ENCODE results near the gene RAB15.

Gene RAB15

DNA sequence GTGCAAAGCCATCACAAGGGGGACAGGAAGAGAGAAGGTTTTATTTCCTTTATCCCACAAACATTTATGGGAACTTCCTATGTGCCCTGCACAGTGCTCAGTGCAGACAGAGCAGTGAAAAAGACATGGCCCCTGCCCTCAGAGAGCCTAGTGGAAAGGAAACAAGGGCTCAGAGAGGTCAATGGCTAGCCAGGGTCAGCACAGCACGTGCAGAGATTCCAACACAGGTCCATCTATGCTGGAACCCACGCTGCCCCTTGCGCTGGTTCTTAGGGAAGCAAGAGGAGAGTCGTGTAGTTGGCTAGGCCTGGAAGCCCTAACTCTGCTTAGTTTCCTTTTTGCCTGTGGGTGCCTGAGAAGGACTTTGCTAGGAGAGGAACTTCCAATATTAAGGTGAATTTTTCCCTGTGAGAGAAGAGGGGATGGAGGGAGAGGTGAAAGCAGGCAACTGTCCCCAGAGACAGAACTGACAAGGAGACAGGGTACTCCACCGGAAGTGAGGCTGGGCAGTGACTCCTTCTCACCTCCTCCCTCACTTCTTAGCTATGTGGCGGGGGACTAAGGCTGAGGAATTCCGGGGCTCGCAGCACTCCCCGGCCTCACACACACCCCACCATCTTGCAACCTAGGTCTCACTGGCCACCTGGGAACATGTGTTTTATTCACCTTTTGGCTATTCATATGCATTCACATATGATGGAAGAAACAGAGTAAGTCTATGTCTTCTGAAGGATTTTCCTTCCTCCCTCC is 17.5 kb downstream of the RAB15 start:
- FAIRE-seq, result no peak

DNA sequence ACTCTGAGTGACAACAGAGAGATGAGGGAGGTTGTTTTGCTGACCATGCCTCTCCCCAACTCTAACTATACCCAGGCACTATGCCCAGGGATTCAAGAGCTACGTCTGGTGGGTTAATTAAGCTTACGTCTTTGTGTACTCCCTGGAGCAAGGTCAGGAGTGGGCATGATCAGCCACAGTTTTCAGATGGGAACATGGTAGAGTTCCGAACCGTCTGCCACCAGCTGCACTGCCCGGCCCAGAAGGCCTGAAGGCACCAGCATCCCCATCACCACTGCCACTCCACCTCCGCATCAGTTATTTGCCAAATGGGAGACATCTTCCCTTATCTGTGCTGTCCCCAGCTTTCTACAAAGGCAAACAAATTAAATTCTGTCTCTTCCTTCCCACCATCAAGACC is 18.5 kb downstream of the RAB15 start:
- FAIRE-seq, result no peak

DNA sequence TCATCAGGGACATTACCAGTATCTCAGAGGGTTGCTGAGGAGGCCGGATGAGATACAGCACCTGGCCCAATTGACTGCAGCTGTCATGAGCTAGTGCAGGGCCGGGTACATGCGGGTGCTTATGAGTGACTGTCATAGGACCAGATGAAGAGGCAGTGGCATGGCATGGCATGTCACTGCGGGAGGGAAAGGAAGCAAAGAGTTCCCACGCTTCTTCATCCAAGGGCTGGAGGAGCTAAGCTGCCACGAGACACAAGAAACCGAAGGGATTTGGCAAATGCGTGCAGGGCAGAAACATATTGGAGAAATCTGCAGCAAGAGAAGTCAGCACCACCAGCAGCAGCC is 18.9 kb downstream of the RAB15 start:
- FAIRE-seq, result no peak

DNA sequence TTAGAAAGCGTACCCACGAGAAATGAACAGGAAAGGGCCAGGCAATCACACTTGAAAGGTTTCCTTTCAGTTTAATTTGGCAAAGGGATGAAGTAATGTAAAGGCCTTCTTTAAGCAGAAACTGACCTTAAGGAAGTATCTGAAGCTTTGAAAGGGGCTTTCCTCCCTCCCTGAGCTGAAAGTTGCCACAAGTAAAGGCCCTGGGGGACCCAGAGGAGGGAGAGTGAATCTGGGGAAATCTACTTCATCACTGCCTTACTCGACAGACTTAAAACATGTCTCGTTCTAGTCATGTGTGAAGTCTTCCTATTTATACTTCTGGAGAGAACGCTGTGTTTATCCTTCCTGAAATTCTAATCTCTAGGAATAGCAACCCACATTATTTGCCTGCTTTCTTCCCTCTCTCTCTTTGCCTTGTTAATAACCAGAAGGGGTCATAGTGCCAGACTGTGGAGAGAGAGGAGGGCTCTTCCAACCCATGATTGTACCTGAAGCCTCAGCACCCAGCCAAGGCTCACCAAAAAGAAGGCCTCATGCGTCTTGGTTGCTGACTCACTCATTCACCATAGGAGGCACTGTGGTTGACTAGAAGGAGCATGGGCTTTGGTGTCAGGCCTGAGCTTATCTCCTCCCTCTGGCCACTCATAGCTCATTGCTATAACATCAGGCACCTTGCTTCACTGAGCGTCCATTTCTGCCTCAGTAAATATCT is 19.4 kb downstream of the RAB15 start:
- no peak for FAIRE-seq

DNA sequence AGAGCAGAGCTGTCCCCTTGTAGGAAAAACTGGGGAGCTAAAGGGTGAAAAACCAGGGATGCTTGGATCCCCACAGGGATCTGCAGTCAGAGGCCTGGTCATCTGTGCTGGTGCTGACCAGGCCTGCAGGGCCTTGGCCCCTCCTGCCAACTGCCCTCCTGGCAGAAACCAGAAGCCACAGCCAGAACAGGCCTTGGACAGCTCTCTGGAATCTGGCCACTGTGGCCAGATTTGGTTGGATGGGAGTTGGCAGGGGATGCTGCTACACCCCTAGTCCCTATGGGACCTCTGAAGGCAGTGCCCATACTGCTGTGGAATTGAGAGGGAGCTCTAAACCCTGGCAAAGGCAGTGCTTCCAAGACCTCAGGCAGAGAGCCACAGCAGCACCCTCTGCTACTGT is 20.4 kb downstream of the RAB15 start:
- FAIRE-seq, result no peak

DNA sequence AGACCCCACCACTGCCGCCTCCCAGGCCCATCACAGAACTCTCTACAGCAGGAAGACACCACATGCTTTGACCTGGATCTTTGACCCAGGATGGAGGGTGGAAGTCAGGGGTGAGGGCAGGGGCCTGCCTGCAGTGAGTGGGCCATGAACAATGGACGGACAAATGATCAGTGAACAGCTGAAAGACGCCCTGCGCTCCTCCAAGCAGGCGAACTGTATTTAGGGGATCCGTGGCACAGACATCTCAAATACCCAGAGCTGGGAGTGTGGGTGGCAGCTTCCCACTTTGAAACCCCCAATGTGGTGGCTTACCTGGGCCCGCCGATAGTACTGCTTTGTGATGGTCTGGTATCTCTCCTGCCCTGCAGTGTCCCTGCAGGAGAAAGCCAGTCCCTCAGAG is 20.8 kb downstream of the RAB15 start:
- FAIRE-seq, result no peak

DNA sequence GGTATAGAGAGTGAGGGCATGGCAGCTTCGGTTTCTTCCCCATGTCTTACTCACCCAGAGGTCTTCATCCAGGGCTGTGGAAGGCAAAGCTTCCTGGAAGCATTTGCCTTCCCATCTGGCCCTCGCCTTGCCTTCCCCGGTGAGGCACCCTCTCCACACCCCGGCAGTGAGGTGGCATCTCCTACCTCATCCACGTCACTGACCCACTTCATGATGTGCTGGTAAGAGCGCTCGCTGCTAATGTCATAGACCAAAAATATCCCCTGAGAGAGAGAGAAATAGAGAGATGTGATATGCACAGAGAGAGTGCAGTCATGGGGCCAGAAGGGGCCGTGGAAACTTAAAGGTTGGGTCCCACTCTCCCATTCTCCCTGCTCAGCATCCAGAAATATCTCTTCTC is 21.2 kb downstream of the RAB15 start:
- FAIRE-seq, result no peak

DNA sequence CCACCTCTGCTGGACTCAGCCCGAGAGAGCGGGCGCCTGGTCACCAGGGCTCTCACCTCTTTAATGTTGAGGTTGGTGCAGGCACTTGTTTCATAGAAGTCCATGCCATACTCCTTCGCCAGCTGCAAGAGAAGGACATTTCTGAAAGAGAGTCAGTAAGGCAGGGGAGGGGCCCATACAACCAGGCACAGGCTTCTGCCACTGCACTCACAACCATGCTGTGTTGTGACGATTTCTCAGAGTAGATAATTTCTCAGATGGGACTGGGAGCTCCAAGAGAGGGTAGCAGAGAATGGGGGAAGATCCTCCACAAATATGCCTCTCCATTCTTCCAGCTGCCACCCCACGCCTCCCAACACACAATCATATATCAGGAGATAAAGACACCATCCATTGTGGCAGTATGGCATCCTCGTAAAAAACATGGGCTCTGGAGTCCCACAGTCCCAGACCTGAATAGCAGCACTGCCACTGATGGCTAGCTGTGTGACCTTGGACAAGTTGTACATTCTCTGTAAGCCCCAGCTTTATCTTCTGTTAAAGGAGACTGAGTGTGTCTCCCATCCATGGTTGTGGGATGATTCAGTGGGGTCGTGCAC is 23.4 kb downstream of the RAB15 start:
- no peak for FAIRE-seq

DNA sequence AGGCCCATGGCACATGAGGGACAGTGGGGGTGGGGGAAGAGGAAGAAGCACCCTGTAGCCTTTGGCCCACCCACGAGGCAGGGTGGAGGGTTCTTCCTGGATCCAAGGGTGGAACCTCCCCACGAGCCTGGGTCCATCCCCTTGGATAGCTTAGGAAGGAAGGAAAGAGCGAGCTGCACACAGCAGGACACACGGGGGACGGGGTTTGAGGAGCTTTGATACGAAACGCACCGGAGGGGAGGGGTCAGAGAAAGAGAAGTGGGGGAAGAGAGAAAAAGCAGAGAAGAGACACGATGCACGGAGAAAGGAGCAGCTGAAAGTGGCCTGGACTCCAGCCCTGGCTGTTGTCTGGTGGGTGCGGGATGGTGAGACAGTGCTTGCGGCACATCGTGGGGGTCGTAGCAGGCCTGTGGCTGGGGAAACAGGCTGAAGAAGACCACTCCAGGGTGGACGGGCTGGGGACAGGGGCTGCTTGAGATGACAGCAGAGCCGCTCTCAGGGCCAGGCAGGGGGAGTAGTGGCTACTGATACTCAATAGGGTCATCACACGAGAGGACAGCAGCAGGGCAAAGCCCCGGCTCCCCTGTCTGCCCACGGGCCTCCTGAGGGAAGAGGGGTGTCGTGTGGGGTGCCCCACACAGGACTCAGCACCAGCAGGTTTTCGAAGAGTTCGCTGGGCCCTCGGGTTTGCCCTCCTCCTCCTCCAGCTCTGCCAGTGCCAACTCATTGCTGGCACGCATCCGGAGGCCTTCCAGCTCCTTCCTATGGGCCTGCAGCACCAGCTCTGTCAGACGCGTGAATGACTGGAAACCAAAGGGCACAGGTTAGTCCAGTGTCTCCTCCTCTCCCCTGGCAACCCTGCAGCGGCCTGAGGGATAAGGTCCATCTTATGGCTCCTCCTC is 24.2 kb downstream of the RAB15 start:
- FAIRE-seq, result no peak

DNA sequence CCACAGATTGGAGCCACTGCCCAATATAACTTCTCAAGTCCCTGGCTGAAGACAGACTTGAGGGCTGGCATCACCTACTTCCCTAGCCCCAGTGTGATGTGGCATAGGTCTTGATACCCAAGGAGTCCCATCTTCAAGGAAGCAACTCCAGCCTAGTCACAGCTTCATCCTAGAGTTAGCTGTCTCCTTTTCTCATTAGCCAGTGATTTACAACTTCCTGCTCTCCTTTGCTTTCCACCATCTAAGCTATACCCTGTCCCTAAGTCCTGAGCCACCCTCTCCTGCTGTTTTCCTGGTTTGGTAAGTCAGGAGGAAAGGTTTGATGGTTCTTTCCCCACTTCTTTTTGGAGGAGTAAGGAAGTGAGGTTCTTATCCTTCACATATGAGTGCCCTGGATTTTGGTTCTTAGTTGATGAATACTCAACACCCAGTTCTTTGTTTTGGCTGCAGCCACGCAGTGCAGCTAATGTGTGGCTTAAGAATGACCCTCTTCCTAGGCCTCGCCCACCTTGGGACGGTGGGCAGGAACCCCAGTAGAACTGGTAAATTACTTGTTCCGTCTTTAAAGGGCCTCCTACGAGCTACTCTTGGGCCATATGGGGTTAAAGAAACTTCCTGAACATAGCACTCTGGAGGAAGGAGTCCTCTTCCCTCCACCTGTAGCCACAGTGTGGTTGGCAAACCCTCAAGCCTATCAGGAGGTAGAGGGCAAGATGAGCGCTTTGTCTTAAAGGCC is 25.7 kb downstream of the RAB15 start:
- no peak for FAIRE-seq

DNA sequence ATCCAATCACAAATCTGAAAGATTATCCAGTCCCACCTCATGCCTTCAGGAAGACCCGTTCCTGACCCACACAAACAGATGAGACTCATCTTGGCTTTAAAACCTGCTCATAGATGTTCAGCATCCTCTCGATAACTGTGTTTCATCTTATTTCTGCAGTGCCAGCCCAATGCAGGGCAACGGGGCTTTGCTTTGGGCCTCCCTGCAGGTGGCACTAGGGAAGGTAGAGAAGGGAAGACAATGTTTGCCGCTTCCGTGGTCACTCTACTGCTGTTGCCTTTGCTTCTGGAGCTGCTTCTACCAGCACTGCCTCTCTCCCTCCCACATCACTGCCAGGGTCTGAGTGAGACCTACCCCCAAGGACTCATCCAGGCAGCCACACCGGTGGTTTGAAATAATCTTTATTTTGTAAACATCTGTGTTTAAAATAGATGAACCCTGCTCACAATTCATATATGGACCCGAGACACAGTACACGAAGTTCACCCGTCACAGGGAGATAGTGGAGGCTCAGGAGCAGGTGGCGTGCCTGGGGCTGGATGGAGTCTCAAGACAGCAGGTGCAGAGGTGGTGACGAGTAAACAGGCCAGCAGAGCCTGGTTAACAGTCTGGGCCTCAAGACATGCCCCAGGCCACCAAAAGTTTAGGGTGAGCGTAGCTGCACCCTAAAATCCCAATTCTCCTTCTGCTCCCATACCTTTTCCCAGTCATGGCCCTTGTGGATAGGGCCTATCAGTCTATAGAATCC is 26.5 kb downstream of the RAB15 start:
- no peak for FAIRE-seq

DNA sequence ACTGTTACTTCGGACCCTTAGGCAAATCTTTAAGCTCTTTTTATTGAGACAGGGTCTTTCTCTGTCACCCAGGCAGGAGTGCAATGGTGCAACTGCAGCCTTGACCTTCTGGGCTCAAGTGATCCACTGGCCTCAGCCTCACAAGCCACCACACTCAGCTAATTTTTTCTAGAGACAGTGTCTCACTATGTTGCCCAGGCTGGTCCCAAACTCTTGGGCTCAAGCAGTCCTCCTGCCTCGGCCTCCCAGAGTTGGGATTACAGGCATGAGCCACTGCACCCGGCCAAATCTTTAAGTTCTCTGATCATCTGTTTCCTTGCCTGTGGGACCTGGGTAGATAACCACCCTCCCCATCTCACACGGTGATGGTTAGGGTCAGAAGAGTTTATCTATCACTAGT is 27.3 kb downstream of the RAB15 start:
- no peak for FAIRE-seq

DNA sequence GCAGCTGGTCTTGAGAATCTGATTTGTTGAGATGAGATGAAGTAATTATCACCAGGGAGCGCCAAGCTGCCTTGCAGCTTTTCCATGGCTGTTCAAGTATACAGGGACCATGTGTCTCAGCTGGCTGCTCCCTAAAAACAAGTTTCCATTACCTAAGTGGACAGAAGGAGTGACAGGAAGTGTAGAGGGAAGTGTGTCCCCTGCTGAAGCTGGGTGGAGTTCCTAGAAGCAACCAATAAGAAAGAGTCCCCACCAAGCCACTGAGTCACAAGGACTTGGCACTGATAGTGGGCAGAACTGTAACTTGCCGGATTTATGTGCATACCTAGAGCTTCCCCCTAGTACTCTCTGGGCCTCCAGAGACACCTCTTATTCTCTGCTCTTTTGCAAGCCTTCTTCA is 28.1 kb downstream of the RAB15 start:
- no peak for FAIRE-seq

DNA sequence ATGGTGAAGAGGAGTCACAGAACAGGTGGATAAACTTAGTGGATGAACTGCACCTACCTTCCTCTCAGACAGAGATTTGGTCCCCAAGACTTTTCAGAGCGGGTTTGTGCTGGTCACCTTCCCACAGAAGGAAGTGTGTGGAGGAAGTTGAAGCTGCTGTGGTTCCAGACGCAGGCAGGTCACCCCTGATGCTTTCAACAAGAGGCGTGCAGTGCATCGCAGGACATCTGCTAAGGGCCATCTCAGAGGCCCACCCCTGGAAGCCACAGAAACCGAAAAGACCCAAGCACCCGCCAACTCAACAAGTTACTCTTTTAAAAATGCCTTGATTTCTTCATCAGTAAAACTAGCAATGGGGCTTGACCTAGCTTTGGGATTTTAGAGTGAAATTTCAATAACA is 28.6 kb downstream of the RAB15 start:
- FAIRE-seq, result no peak

DNA sequence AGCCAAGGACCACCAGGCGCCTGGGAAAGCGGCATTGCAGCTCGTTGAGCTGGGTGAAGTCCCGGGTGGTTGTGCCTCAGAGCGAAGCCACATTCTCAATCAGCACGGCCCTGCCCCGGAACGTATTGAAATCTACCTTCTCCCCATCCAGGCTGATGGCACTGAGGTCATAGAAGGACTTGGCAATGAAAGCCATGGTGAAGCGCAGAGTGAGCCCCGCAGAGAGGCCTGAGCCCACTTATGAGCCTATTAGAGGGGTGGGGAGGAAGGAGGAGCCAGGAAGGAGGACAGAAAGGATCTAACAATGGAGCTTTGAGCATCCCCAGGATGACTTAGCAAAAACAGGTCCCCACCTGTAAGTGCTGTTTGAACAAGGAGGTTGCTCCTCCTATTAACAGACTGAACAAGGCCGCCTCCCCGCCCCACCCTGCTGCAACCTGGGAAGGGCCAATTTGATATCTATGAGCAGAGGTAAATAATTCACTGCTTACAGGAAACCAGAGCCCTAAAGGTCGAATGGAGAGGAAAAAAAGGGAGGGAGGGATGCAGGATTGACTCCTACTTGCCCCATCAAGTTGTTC is 29.5 kb downstream of the RAB15 start, which contains the start of gene GPX2:
Gene GPX2 (minus strand): TSS at position 215 of the 581 bp plus-strand sequence. CDS start 19 bp downstream, at position 196.
- no peak for FAIRE-seq

DNA sequence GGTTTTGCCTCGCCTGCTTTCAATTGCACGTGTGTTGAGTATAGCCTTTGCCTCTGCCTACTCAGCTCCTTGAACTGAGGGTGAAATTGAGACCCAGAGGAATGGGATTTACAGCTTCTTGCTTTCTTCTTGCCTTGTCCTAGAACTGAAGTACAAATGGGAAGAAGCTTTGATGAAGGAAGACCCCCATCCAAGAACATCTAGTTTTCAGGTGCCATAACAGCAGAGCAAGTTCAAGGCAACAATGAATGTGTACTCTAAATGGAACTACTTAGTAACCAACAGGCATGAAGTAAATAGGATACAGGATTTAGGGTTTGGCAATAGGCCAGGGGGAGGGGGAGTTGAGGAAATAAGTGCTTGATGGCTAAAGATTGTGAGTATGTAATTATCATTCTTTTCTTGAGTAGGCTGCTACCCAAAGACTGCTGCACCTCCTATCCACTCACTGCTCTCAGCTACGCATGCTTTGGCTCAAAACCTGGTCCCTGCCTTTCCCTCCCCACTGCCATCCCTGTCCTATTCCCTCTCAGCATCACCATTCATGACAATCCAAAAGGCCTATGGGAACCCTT is 31.7 kb downstream of the RAB15 start:
- no peak for FAIRE-seq

DNA sequence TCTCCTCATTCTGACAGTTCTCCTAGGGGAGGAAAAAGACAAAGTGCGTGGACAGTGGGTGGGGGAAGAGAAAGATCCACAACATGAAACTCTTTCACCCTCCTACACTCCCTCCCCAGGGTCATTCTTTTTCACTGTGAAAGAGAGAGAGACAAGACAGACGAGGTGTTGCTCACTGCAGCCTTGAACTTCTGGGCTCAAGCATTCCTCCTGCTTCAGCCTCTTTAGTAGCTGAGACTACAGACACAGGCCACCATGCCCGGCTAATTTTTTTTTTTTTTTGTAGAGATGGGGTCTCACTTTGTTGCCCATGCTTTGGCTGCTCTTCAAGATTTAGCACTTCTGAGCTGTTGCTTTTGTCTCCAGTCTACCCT is 32.3 kb downstream of the RAB15 start:
- no peak for FAIRE-seq

DNA sequence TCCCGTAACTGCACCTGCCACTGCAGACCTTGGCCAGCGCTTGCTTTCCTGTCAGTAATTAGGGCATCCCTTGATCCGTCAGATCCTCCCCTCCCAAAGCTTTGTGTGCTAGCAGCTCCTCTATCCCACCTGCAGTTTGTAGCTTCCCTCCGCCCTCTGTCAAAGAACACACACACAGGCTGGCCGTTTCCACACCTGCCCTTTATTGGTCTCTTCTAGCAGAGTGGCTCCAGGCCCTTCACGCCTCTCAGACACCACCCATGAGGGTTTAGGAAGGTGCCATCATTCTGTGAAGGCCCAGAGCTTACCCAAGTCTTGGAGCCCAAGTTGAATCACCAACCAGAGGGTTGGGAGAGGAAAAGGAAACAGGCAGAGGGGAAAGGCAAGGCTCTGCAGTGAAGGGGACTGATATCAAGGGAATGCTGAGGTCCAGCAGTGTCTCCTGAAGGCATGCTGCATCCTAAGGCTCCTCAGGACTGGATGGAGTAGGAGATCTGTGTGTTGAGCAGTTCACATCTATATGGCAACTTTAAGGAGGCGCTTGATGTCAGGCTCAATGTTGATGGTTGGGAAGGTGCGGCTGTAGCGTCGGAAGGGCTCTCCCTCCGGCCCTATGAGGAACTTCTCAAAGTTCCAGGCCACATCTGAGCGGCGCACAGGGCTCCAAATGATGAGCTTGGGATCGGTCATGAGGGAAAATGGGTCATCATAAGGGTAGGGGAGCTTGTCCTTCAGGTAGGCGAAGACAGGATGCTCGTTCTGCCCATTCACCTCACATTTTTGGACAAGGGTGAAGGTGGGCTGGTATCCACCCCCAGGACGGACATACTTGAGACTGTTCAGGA is 32.9 kb downstream of the RAB15 start:
- no peak for FAIRE-seq

DNA sequence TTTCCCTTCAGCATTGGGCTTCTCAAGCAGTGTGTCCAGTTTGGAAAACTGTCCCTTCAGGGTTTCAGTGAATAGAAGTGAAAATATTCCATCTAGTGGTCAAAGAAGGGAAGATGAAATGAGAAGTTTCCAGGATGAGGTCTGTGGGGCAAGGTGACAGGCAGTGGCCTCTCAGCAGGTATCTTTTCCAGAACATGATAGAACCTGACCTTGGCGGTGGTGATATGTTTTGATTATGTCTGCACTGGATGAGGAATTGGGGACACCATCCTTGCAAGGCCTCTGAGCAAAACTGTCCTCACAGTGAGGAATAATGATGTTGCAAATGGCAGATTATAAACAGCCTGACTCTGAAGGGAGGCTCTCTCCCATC is 34.3 kb downstream of the RAB15 start:
- FAIRE-seq, result peak; percentile 46

DNA sequence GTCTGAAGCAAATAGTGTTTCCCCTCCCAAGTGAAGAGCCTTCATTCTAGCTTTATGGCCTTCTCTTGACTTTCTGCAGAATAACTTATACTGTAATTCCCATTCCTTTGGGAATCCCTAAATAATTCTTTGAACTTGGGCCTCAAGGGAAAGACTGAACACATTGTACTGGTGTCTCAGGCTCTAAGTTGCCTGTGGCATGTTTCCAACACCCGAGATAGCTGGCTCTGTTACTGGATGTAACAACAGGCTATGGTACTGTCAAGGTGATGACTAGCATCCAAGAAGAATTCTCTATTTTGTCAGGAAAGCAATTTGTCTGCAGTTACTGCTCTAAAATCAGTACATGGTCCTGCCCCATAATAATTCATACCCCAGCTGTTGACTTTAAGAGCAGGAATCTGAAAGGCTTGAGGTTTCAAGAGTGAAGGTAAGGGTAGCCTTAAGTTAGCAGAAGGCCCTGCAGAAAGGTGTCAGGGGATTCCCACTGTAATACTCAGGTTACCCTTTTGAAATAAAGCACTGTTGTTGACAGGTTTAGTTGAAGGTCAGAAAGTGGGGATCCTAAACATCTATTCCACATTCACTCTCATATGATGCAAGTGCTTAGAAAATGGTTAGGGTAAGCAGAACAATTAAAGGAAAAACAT is 34.8 kb downstream of the RAB15 start:
- no peak for FAIRE-seq
